OCI-LY7 (cell line): ENCODE data around the gene OR4D5.

ENCODE experiments used
- EZH2phosphoT487 ChIP-seq: fragments of 200-600 bp; sonication (generic); IDR thresholded peaks from 2 replicates; pipeline ENCODE4 v1.6.1; 2018; ENCODE audit warnings: low read depth, borderline replicate concordance, mild to moderate bottlenecking, mixed run types, antibody characterized with exemption, low read length, moderate library complexity, mixed read lengths
- TF ChIP-seq, protein P1 (sequence below): fragments of 200-600 bp; sonication (generic); conservative IDR thresholded peaks from 2 replicates; pipeline ENCODE4 v1.5.1; 2014; ENCODE audit warnings: mild to moderate bottlenecking, antibody characterized with exemption, low read length, moderate library complexity, mixed read lengths

DNA sequence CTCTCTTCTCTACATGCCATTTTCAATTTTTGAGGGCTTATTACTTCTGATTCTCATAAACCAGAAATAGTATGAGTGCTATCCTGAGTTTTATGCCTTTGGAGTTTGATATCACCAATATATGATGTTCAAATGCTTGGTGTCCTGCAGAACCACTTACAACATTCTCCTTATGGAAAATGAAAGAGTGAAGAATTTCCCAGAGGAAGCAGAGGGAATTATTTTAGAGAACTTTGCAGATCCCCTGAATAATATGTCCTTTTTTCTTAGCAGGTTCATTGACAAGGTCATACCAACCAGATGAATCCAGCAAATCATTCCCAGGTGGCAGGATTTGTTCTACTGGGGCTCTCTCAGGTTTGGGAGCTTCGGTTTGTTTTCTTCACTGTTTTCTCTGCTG lies at the start of gene OR4D5:
- TF ChIP-seq, protein P1, sequence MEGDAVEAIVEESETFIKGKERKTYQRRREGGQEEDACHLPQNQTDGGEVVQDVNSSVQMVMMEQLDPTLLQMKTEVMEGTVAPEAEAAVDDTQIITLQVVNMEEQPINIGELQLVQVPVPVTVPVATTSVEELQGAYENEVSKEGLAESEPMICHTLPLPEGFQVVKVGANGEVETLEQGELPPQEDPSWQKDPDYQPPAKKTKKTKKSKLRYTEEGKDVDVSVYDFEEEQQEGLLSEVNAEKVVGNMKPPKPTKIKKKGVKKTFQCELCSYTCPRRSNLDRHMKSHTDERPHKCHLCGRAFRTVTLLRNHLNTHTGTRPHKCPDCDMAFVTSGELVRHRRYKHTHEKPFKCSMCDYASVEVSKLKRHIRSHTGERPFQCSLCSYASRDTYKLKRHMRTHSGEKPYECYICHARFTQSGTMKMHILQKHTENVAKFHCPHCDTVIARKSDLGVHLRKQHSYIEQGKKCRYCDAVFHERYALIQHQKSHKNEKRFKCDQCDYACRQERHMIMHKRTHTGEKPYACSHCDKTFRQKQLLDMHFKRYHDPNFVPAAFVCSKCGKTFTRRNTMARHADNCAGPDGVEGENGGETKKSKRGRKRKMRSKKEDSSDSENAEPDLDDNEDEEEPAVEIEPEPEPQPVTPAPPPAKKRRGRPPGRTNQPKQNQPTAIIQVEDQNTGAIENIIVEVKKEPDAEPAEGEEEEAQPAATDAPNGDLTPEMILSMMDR, result no peak
- TF ChIP-seq EZH2phosphoT487, result no peak
